Kidney capillary endothelial cell (primary cell): ENCODE measurements around the gene KLRC4.
"Not testable (repeated sequence)": the region's sequence is repeated elsewhere in the genome, so short reads cannot be mapped to it uniquely, and the experiment has no call there.

Source experiments
- DNase-seq: peaks from one replicate; pipeline ENCODE4 v3.0.0-alpha.2; 2018; ENCODE audit warnings: low spot score

Gene KLRC4

GRCh38 chr12:10409392-10409791 lies at the start of gene KLRC4:
TSS of gene KLRC4 (minus strand) at chr12:10409757. CDS start at chr12:10409575, 182 bp downstream.
- DNase-seq = no peak

GRCh38 chr12:10457760-10458159 lies 48.2 kb upstream of the KLRC4 start:
- no peak for DNase-seq

GRCh38 chr12:10456856-10457255 lies 47.3 kb upstream of the KLRC4 start:
- DNase-seq = no peak

- no peak for DNase-seq
These were observed 46.2 kb upstream of the KLRC4 start for GRCh38 chr12:10455766-10456165.

GRCh38 chr12:10454531-10454930 lies 45.0 kb upstream of the KLRC4 start:
- no peak for DNase-seq

- no peak for DNase-seq
These were observed 43.6 kb upstream of the KLRC4 start, which contains the start of gene KLRC1 for GRCh38 chr12:10453156-10453555. TSS of gene KLRC1 (minus strand) at chr12:10453377. CDS start at chr12:10451156, 2,221 bp downstream.

GRCh38 chr12:10448236-10448635 lies 38.7 kb upstream of the KLRC4 start:
- no peak for DNase-seq

- DNase-seq = not testable (repeated sequence)
These were observed 36.5 kb upstream of the KLRC4 start for GRCh38 chr12:10446052-10446451.

GRCh38 chr12:10441144-10441543 lies 31.6 kb upstream of the KLRC4 start:
- not testable (repeated sequence) for DNase-seq

- not testable (repeated sequence) for DNase-seq
These were observed 30.2 kb upstream of the KLRC4 start for GRCh38 chr12:10439608-10440274.

- not testable (repeated sequence) for DNase-seq
These were observed 28.0 kb upstream of the KLRC4 start for GRCh38 chr12:10437601-10438000.

- not testable (repeated sequence) for DNase-seq
These were observed 26.3 kb upstream of the KLRC4 start, which contains the start of gene KLRC2 for GRCh38 chr12:10435816-10436215. TSS of gene KLRC2 (minus strand) at chr12:10436010. CDS start at chr12:10435986, 24 bp downstream.

- DNase-seq = not testable (repeated sequence)
These were observed 21.1 kb upstream of the KLRC4 start for GRCh38 chr12:10430623-10431022.

GRCh38 chr12:10425938-10426337 lies 16.4 kb upstream of the KLRC4 start:
- DNase-seq = not testable (repeated sequence)

- DNase-seq = not testable (repeated sequence)
These were observed 14.8 kb upstream of the KLRC4 start for GRCh38 chr12:10424260-10424899.

GRCh38 chr12:10422159-10422558 lies 12.6 kb upstream of the KLRC4 start:
- not testable (repeated sequence) for DNase-seq

GRCh38 chr12:10420334-10420733 lies 10.8 kb upstream of the KLRC4 start, which contains the start of gene KLRC3:
TSS of gene KLRC3 (minus strand) at chr12:10420595. CDS start at chr12:10420550, 45 bp downstream.
- DNase-seq = not testable (repeated sequence)

- DNase-seq = no peak
These were observed 715 bp downstream of the KLRC4 start for GRCh38 chr12:10408842-10409241.

- DNase-seq = no peak
These were observed 2.8 kb downstream of the KLRC4 start for GRCh38 chr12:10406725-10407124.

GRCh38 chr12:10405294-10405693 lies 4.3 kb downstream of the KLRC4 start:
- DNase-seq = no peak

GRCh38 chr12:10404798-10405197 lies 4.8 kb downstream of the KLRC4 start:
- DNase-seq = no peak

GRCh38 chr12:10400829-10401228 lies 8.7 kb downstream of the KLRC4 start:
- no peak for DNase-seq

GRCh38 chr12:10398168-10398567 lies 11.4 kb downstream of the KLRC4 start:
- no peak for DNase-seq
